OCI-LY3 (cell line): ENCODE data around the gene SPAG9.

Experiments
- H2AFZ ChIP-seq: fragments of 200-600, 300-600 bp; shearing (Covaris generic); 2 replicates; pipeline ENCODE4 v1.6.0; 2014; ENCODE audit warnings: antibody characterized with exemption, low read depth, low read length
- H3K27ac ChIP-seq: fragments of 200-600, 300-600 bp; sonication (generic); 2 replicates; pipeline ENCODE4 v1.5.1; 2014; ENCODE audit warnings: mild to moderate bottlenecking, low read length, moderate library complexity, mixed read lengths
- H3K27me3 ChIP-seq: fragments of 200-600, 300-600 bp; sonication (generic); 2 replicates; pipeline ENCODE4 v1.6.1; 2014; ENCODE audit warnings: low read depth, low read length, mixed read lengths
- H3K36me3 ChIP-seq: fragments of 200-600, 300-600 bp; sonication (generic); replicated peaks from 2 replicates; pipeline ENCODE3; 2014; ENCODE audit warnings: low read depth, low read length, mixed read lengths
- H3K4me1 ChIP-seq: fragments of 300-600, 200-600 bp; sonication (generic); 2 replicates; pipeline ENCODE4 v1.6.1; 2014; ENCODE audit warnings: low read length, mixed read lengths
- H3K4me2 ChIP-seq: fragments of 200-600, 300-600 bp; sonication (generic); 2 replicates; pipeline ENCODE4 v1.6.1; 2014; ENCODE audit warnings: low read length, mixed read lengths
- H3K4me3 ChIP-seq: fragments of 300-600, 200-600 bp; sonication (generic); 2 replicates; pipeline ENCODE4 v1.5.1; 2014; ENCODE audit warnings: antibody characterized with exemption, mild to moderate bottlenecking, low read length, moderate library complexity
- H3K79me2 ChIP-seq: fragments of 300-600, 200-600 bp; shearing (Covaris generic); 2 replicates; pipeline ENCODE4 v1.6.1; 2014; ENCODE audit warnings: mild to moderate bottlenecking, low read length, mixed read lengths
- H3K9ac ChIP-seq: fragments of 300-600, 200-600 bp; shearing (Covaris generic); 2 replicates; pipeline ENCODE4 v1.6.0; 2014; ENCODE audit warnings: mild to moderate bottlenecking, low read length, moderate library complexity
- H3K9me3 ChIP-seq: fragments of 200-600, 300-600 bp; shearing (Covaris generic); 2 replicates; pipeline ENCODE4 v1.6.1; 2014; ENCODE audit warnings: low read length, mixed read lengths; ENCODE audit not compliant: insufficient read depth
- H4K20me1 ChIP-seq: fragments of 200-600, 300-600 bp; sonication (generic); 2 replicates; pipeline ENCODE4 v1.6.1; 2016; ENCODE audit warnings: low read length, mixed read lengths; ENCODE audit not compliant: insufficient read depth
- EZH2phosphoT487 ChIP-seq: fragments of 200-600 bp; shearing (Covaris generic); IDR thresholded peaks from 2 replicates; pipeline ENCODE4 v1.6.1; 2018; ENCODE audit warnings: antibody characterized with exemption, mixed run types, low read depth
- TF ChIP-seq, protein P1 (sequence below): fragments of 200-600, 300-600 bp; sonication (generic); IDR thresholded peaks from 2 replicates; pipeline ENCODE4 v1.5.1; 2014; ENCODE audit warnings: antibody characterized with exemption, low read length, low read depth

The SPAG9 gene

DNA sequence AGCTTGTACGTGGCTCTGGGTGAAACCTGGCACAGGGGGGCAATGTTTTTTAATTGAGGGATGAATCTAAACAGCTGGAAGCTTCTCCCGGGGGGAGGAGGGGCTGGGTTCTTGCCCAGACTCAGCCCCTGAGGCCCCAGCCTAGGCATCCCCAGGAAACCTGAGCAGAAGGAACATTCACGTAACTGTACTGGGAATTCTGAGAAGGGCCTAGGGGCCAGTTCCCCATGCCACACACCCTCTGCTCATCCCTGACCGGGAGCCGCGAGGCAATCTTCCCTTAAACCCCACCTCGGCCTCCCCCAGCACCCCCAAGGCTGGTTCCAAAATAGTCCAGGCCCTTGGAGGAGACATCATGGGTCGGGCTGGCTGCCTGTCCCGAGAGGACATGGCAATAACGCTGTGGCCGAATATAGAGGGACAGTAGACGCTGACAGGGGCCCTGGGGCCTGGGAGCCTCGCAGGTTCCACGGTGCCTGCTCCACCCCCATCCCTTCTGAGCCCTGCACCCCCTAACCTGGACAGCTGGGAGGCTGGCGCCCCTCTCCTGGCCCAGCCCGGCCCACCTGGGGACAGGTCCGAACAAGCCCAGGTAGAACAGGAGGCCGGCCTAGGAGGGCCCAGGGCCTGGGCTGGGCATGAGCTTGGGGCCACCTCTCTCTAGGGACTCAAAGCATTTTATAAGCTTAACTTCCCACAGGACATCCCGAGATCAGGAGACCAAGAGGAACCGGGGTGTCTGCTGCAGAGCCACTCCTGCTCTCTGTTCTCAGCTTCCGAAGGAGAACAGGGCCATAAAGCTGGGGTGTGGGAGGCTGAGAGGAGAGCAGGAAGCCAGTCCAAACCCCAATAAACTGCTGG lies 171.3 kb downstream of the SPAG9 start:
- Histone ChIP-seq H3K4me2 (peak overlapping the region; percentile 56), H4K20me1 (no peaks in the 10 kb centered on the region), H3K27ac (no peak overlapping the region), H3K36me3 (no peaks in the 10 kb centered on the region), H3K9me3 (no peaks in the 10 kb centered on the region), H3K9ac (no peak overlapping the region), H3K79me2 (no peaks in the 10 kb centered on the region), H3K4me3 (no peak overlapping the region), H3K27me3 (no peaks in the 10 kb centered on the region), H2AFZ (peak overlapping the region; percentile 97), H3K4me1 (peaks cover 13% of the 10 kb centered on the region; the same call in 1 of the 2 replicates)
- TF ChIP-seq EZH2phosphoT487, result no peak
- TF ChIP-seq, protein P1, sequence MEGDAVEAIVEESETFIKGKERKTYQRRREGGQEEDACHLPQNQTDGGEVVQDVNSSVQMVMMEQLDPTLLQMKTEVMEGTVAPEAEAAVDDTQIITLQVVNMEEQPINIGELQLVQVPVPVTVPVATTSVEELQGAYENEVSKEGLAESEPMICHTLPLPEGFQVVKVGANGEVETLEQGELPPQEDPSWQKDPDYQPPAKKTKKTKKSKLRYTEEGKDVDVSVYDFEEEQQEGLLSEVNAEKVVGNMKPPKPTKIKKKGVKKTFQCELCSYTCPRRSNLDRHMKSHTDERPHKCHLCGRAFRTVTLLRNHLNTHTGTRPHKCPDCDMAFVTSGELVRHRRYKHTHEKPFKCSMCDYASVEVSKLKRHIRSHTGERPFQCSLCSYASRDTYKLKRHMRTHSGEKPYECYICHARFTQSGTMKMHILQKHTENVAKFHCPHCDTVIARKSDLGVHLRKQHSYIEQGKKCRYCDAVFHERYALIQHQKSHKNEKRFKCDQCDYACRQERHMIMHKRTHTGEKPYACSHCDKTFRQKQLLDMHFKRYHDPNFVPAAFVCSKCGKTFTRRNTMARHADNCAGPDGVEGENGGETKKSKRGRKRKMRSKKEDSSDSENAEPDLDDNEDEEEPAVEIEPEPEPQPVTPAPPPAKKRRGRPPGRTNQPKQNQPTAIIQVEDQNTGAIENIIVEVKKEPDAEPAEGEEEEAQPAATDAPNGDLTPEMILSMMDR, result no peak

DNA sequence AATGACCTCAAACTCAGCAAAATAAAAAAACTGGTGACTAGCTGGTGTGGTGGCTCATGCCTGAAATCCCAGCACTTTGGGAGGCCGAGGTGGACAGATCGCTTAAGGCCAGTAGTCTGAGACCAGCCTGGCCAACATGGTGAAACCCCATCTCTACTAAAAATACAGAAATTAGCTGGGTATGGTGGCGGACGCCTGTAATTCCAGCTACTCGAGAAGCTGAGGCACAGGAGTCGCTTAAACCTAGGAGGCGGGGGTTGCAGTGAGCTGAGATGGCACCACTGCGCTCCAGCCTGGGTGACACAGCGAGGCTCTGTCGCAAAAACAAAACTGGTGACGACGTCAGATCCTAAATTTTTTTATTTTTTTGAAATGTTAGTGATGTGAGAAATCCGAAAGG lies 172.0 kb downstream of the SPAG9 start:
- Histone ChIP-seq H3K4me3 (no peak overlapping the region), H3K27me3 (no peaks in the 10 kb centered on the region), H2AFZ (no peak overlapping the region), H3K4me1 (peaks cover 16% of the 10 kb centered on the region; the same call in 1 of the 2 replicates), H3K4me2 (no peak overlapping the region), H3K9me3 (no peaks in the 10 kb centered on the region), H3K9ac (no peak overlapping the region), H3K79me2 (no peaks in the 10 kb centered on the region), H4K20me1 (no peaks in the 10 kb centered on the region), H3K27ac (no peak overlapping the region), H3K36me3 (no peaks in the 10 kb centered on the region)
- no peak for TF ChIP-seq EZH2phosphoT487
- TF ChIP-seq, protein P1, result no peak

DNA sequence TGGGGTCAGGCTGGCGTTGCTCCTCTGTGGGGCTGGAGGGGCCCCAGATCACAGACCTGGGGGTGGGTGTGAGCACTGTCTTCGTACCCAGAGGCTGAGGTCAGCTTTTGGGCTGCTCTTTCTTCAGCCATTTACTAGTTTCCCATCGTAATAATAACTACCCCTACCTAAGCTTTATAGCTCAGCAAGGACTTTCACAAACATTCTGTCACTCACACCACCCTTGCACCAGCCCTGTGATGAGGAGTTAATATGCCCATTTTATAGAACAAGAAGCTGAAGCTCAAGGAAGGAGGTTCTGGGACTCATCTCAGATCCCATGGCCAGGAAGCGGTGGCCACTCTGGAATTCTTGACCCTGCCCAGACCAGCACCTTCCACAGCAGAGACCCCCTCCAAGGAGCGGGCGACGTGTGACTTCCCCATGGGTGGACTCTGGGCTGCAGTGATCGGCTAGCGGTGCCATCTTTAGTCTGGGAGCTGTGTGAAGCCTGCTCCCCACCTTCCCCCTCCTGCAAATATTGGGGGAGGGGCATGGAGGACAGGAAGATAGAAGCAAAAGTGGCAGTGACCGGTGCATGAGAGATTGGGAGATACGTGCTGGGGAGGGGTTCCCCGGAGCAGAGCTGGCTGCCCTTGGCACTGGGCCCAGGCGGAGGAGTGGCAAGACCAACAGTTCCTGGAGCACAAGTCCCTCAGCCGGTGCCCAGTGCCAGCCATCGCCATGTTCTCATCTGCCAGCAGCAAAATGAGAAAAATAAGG lies 172.7 kb downstream of the SPAG9 start:
- Histone ChIP-seq H3K27me3 (no peaks in the 10 kb centered on the region), H3K4me1 (peaks cover 16% of the 10 kb centered on the region; the same call in 1 of the 2 replicates)

More for the DNA sequence above, 172.7 kb downstream of the SPAG9 start:
- no peaks in the 10 kb centered on the region for H3K9me3 ChIP-seq
- no peak overlapping the region for H3K9ac ChIP-seq
- TF ChIP-seq, protein P1, result no peak
- no peak overlapping the region for H3K4me2 ChIP-seq
- no peaks in the 10 kb centered on the region for H4K20me1 ChIP-seq
- no peaks in the 10 kb centered on the region for H3K36me3 ChIP-seq
- H3K27ac ChIP-seq, result no peak overlapping the region
- H3K79me2 ChIP-seq, result no peaks in the 10 kb centered on the region
- H2AFZ ChIP-seq, result no peak overlapping the region
- no peak overlapping the region for H3K4me3 ChIP-seq
